ACHN (cell line): Measurements from ENCODE around the gene RIOX2.

Source experiments
- DNase-seq: peaks from one replicate; pipeline ENCODE4 v3.0.0-alpha.2; 2015
- in situ Hi-C: cut with HindIII; loops from 2 replicates; pipeline ENCODE4 v1.10.0; 2017; ENCODE audit warnings: low sequenced_read_pairs, low pct_ligation_motif_present, low pct_unique_long_range_greater_than_20kb

The RIOX2 gene

GRCh38 chr3:97992547-97993173 is 20.4 kb upstream of the RIOX2 start:
- DNase-seq: no peak
- in situ Hi-C loops: no loop called here

GRCh38 chr3:97991293-97991682 is 19.1 kb upstream of the RIOX2 start:
- in situ Hi-C loops: no loop called here
- DNase-seq: no peak

GRCh38 chr3:97990624-97991292 is 18.5 kb upstream of the RIOX2 start:
- in situ Hi-C loops: no loop called here
- DNase-seq: no peak

GRCh38 chr3:97988784-97989568 is 16.7 kb upstream of the RIOX2 start:
- in situ Hi-C loops: no loop called here
- DNase-seq: no peak

GRCh38 chr3:97987306-97987705 is 15.1 kb upstream of the RIOX2 start:
- in situ Hi-C loops: no loop called here

GRCh38 chr3:97983933-97984491 is 11.8 kb upstream of the RIOX2 start:
- no peak for DNase-seq
- in situ Hi-C loops: no loop called here

More at GRCh38 chr3:97987306-97987705, 15.1 kb upstream of the RIOX2 start:
- DNase-seq: no peak

GRCh38 chr3:97981886-97982285 is 9.7 kb upstream of the RIOX2 start:
- in situ Hi-C loops: no loop called here
- no peak for DNase-seq

GRCh38 chr3:97979610-97980009 is 7.4 kb upstream of the RIOX2 start:
- DNase-seq: no peak
- in situ Hi-C loops: no loop called here

GRCh38 chr3:97975466-97975865 is 3.2 kb upstream of the RIOX2 start:
- no peak for DNase-seq
- in situ Hi-C loops: no loop called here

- DNase-seq: no peak
- in situ Hi-C loops: no loop called here
Observed at GRCh38 chr3:97974996-97975395, 2.8 kb upstream of the RIOX2 start.

GRCh38 chr3:97972976-97973375 is 745 bp upstream of the RIOX2 start:
- in situ Hi-C loops: no loop called here
- no peak for DNase-seq

GRCh38 chr3:97970956-97971620 is 1.1 kb downstream of the RIOX2 start:
- in situ Hi-C loops: no loop called here
- DNase-seq: no peak

- no peak for DNase-seq
- in situ Hi-C loops: no loop called here
Observed at GRCh38 chr3:97970156-97970555, 2.1 kb downstream of the RIOX2 start.

- no peak for DNase-seq
Observed at GRCh38 chr3:97969541-97969940, 2.7 kb downstream of the RIOX2 start.

GRCh38 chr3:97968376-97968775 is 3.9 kb downstream of the RIOX2 start:
- in situ Hi-C loops: no loop called here

More at GRCh38 chr3:97969541-97969940, 2.7 kb downstream of the RIOX2 start:
- in situ Hi-C loops: no loop called here

GRCh38 chr3:97967966-97968365 is 4.3 kb downstream of the RIOX2 start:
- no peak for DNase-seq
- in situ Hi-C loops: no loop called here

More at GRCh38 chr3:97968376-97968775, 3.9 kb downstream of the RIOX2 start:
- DNase-seq: no peak

- in situ Hi-C loops: no loop called here
Observed at GRCh38 chr3:97960993-97961766, 11.1 kb downstream of the RIOX2 start.

GRCh38 chr3:97960551-97960950 is 11.7 kb downstream of the RIOX2 start:
- DNase-seq: no peak
- in situ Hi-C loops: no loop called here

More at GRCh38 chr3:97960993-97961766, 11.1 kb downstream of the RIOX2 start:
- DNase-seq: no peak
